Upper lobe of left lung (tissue), 6 donors: ENCODE data around the gene HAL. TPM values are rescaled to one million over a fixed set of nuclear protein-coding genes. Genes with fewer than 3 reads are reported as not detected.

Experiments
- ATAC-seq, 2 donors: fragments of 200-7000 bp; cut with Tn5 transposase; one replicate each; pipeline ENCODE4 v1.9.1; 2022; ENCODE audit warnings: mild to moderate bottlenecking in 2 of 2, moderate library complexity in 2 of 2; ENCODE audit not compliant: low FRiP score in 2 of 2
- DNase-seq, 2 donors: peaks; one replicate each; pipeline ENCODE4 v3.0.0-alpha.2; 2019 to 2020
- H3K27ac ChIP-seq, 4 donors: fragments of 200-600 bp; sonication (generic); one replicate each; pipeline ENCODE4 v1.5.1; 2016 to 2019
- H3K27me3 ChIP-seq, 4 donors: fragments of 200-600 bp; sonication (generic); one replicate each; pipeline ENCODE4 v1.5.1; 2017 to 2019
- H3K36me3 ChIP-seq, 4 donors: fragments of 200-600 bp; sonication (generic); one replicate each; pipeline ENCODE4 v1.5.1; 2016 to 2019
- H3K4me1 ChIP-seq, 4 donors: fragments of 200-600 bp; sonication (generic); one replicate each; pipeline ENCODE4 v1.5.1; 2018 to 2019
- H3K4me3 ChIP-seq, 4 donors: fragments of 200-600 bp; sonication (generic); one replicate each; pipeline ENCODE4 v1.5.1; 2017 to 2019; ENCODE audit warnings: mild to moderate bottlenecking in 2 of 4, moderate library complexity in 1 of 4
- H3K9me3 ChIP-seq, 4 donors: fragments of 200-600 bp; sonication (generic); one replicate each; pipeline ENCODE4 v1.5.1; 2018 to 2019
- CTCF ChIP-seq, 6 experiments: fragments of 450-650 bp in 4 of 6; fragments of 200-600 bp in 2 of 6; sonication (generic) in 2 of 6; IDR thresholded peaks; one replicate each; pipeline ENCODE4 v1.5.1; 2016 to 2019; ENCODE audit warnings: antibody characterized with exemption in 6 of 6
- EP300 ChIP-seq, 4 donors: sonication (generic); formaldehyde crosslinking; IDR thresholded peaks; one replicate each; pipeline ENCODE4 v1.5.1; 2017; ENCODE audit warnings: antibody characterized with exemption in 4 of 4, control low read depth in 2 of 4
- POLR2A ChIP-seq, 4 donors: fragments of 450-650 bp; IDR thresholded peaks; one replicate each; pipeline ENCODE4 v1.5.1; 2016 to 2017; ENCODE audit warnings: antibody characterized with exemption in 4 of 4, mild to moderate bottlenecking in 2 of 4
- POLR2AphosphoS5 ChIP-seq, 2 donors: sonication (generic); formaldehyde crosslinking; IDR thresholded peaks; one replicate each; pipeline ENCODE4 v1.5.1; 2017; ENCODE audit warnings: antibody characterized with exemption in 2 of 2
- WGBS, 2 donors: methylation state at CpG; one replicate each; pipeline ENCODE4 v1.1.5; 2017 to 2018; 5-methylcytosine and 5-hydroxymethylcytosine counted together
- total RNA-seq, 6 donors: library from RNA; depleted of rRNA in 4 of 6; stranded (reverse); fragments of >200 nt in 4 of 6; gene quantifications; one replicate each; pipeline versions ENCODE4 v1.1.0 to v1.2.1, GENCODE V29; 2016 to 2021
- donor health status: DM: no; HTN: no; CAD: no; lungs with moderate emphysema.
- donor health status: DM: no; HTN: yes; CAD: no; lungs with severe emphysema.

Gene HAL
- 10 to 100 TPM in 1 of 6 donors, 1 to 10 TPM in 5; 3.0 to 11.5 (median 5.2) TPM for total RNA-seq

GRCh38 chr12:95996034-95996658, at the start of gene HAL:
TSS of gene HAL (minus strand) at chr12:95996344. CDS start at chr12:95995910, 434 bp downstream.
- peaks cover 11 to 21% (median 18%) of the 10 kb centered on the region in 4 donors for H3K4me1 ChIP-seq
- H3K36me3 ChIP-seq: peaks cover 5 to 17% (median 10%) of the 10 kb centered on the region in 4 donors
- peak; percentile 63 to 64 for ATAC-seq
- peak within 1 kb of the TSS in 1 of 4 donors; percentile 14 for H3K4me3 ChIP-seq
- H3K9me3 ChIP-seq: no peaks in the 10 kb centered on the region
- 38 to 45% methylated on average over 6 to 7 of the region's 7 CpGs for WGBS, 2 donors
- H3K27me3 ChIP-seq: no peaks in the 10 kb centered on the region
- DNase-seq: peak in 1 of 2 donors; percentile 69
- H3K27ac ChIP-seq: peak within 1 kb of the TSS; percentile 51 to 79 (median 66)
- TF ChIP-seq POLR2AphosphoS5 (IDR thresholded peaks at IDR 0.05) (peak; percentile 50 to 85), EP300 (IDR thresholded peaks at IDR 0.05) (peak in 1 of 4 donors; percentile 60), CTCF (IDR thresholded peaks at IDR 0.05) (no peak), POLR2A (IDR thresholded peaks at IDR 0.05) (no peak)

GRCh38 chr12:96045566-96045965, 49.4 kb upstream of the HAL start:
- Histone ChIP-seq H3K27ac (peak overlapping the region; percentile 61 to 86 (median 70)), H3K4me1 (peaks cover 40 to 46% (median 42%) of the 10 kb centered on the region in 4 donors), H3K36me3 (no peaks in the 10 kb centered on the region), H3K27me3 (no peaks in the 10 kb centered on the region), H3K9me3 (no peaks in the 10 kb centered on the region), H3K4me3 (no peak overlapping the region)
- peak; percentile 17 to 52 for ATAC-seq
- DNase-seq: peak in 1 of 2 donors; percentile 45
- no peak for TF ChIP-seq EP300 (IDR thresholded peaks at IDR 0.05)
- TF ChIP-seq POLR2AphosphoS5 (IDR thresholded peaks at IDR 0.05): no peak
- TF ChIP-seq POLR2A (IDR thresholded peaks at IDR 0.05): no peak
- no peak for TF ChIP-seq CTCF (IDR thresholded peaks at IDR 0.05)
- 71 to 72% methylated on average over 5 to 7 of the region's 7 CpGs for WGBS, 2 donors

- peak overlapping the region; percentile 37 to 86 (median 70) for H3K27ac ChIP-seq
- peaks cover 40 to 46% (median 42%) of the 10 kb centered on the region in 4 donors for H3K4me1 ChIP-seq
- ATAC-seq (no peak), DNase-seq (no peak)
- no peak overlapping the region for H3K4me3 ChIP-seq
- H3K9me3 ChIP-seq: no peaks in the 10 kb centered on the region
- TF ChIP-seq POLR2AphosphoS5 (IDR thresholded peaks at IDR 0.05): no peak
- no peak for TF ChIP-seq POLR2A (IDR thresholded peaks at IDR 0.05)
- TF ChIP-seq EP300 (IDR thresholded peaks at IDR 0.05): no peak
- TF ChIP-seq CTCF (IDR thresholded peaks at IDR 0.05): no peak
- H3K36me3 ChIP-seq: no peaks in the 10 kb centered on the region
- H3K27me3 ChIP-seq: no peaks in the 10 kb centered on the region
- 69 to 75% methylated on average over 2 of the region's 2 CpGs for WGBS, 2 donors
Measured at GRCh38 chr12:96044943-96045290, 48.8 kb upstream of the HAL start.

GRCh38 chr12:96044017-96044942, 48.1 kb upstream of the HAL start:
- H3K9me3 ChIP-seq: no peaks in the 10 kb centered on the region
- no peak overlapping the region for H3K4me3 ChIP-seq
- DNase-seq (no peak), ATAC-seq (no peak)
- H3K4me1 ChIP-seq: peaks cover 34 to 46% (median 37%) of the 10 kb centered on the region in 4 donors
- H3K36me3 ChIP-seq: no peaks in the 10 kb centered on the region
- 69 to 78% methylated on average over 10 of the region's 10 CpGs for WGBS, 2 donors
- H3K27ac ChIP-seq: peak overlapping the region; percentile 37 to 86 (median 70)
- TF ChIP-seq CTCF (IDR thresholded peaks at IDR 0.05) (no peak), POLR2AphosphoS5 (IDR thresholded peaks at IDR 0.05) (no peak), POLR2A (IDR thresholded peaks at IDR 0.05) (no peak), EP300 (IDR thresholded peaks at IDR 0.05) (no peak)
- no peaks in the 10 kb centered on the region for H3K27me3 ChIP-seq
